BLaER1 treated with 17β-estradiol and CSF1 and Interleukin-3, amounts not matched to agents 10 nM and 100 nM (cell line): ENCODE results near the gene ZFP36L2.

Source experiments
- H3K27ac ChIP-seq, 11 experiments: shearing (Covaris generic); formaldehyde crosslinking; 2 replicates each; pipeline ENCODE4 v1.8.1; 2022
- H3K27me3 ChIP-seq, 11 experiments: shearing (Covaris generic); formaldehyde crosslinking; 2 replicates each; pipeline ENCODE4 v1.8.1; 2022
- H3K36me3 ChIP-seq, 11 experiments: shearing (Covaris generic); formaldehyde crosslinking; 2 replicates each; pipeline ENCODE4 v1.8.1; 2022
- H3K4me1 ChIP-seq, 10 experiments: shearing (Covaris generic); formaldehyde crosslinking; 2 replicates each; pipeline ENCODE4 v1.8.1; 2022
- H3K4me2 ChIP-seq, 11 experiments: shearing (Covaris generic); formaldehyde crosslinking; 2 replicates each; pipeline ENCODE4 v1.8.1; 2022
- H3K4me3 ChIP-seq, 10 experiments: shearing (Covaris generic); formaldehyde crosslinking; 2 replicates each; pipeline ENCODE4 v1.8.1; 2022
- H3K9ac ChIP-seq, 11 experiments: shearing (Covaris generic); formaldehyde crosslinking; 2 replicates each; pipeline ENCODE4 v1.8.1; 2022
- H3K9me3 ChIP-seq, 11 experiments: shearing (Covaris generic); formaldehyde crosslinking; replicated peaks in 1 of 11; 2 replicates each; pipeline ENCODE4 v1.8.1; 2022
- H4K20me1 ChIP-seq, 11 experiments: shearing (Covaris generic); formaldehyde crosslinking; 2 replicates each; pipeline ENCODE4 v1.8.1; 2022
- Cebpa-rat ChIP-seq, 11 experiments: shearing (Covaris generic); IDR thresholded peaks; 2 replicates each; pipeline ENCODE4 v1.8.1; 2022

ZFP36L2 gene

DNA sequence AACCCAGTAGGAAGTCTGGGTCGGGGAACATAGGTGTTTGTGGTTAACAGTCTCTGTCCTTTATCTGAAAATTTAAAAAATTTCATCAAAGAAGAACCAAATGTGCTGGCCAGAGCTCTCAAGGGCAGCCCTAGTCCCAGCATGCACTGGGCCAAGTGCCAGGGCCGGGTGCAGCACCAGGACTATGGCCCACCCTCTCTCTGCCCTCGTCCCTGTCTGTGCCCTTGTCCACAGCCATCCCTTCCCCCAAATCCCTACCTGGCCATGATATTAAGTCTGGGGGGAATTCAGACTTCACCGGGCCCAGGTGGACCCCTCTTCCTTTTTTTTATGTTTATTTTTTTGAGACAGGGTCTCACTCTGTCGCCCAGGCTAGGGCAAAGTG lies 14.4 kb upstream of the ZFP36L2 start:
- Histone ChIP-seq H3K27me3 (no peaks in the 10 kb centered on the region), H3K9me3 (0 out of 22 replicates have a peak, but pooled peaks cover 0 to 4% (median 0%) of the 10 kb centered on the region in 11 experiments), H3K4me2 (peak overlapping the region; percentile 26 to 91 (median 60); a peak in 20 of 22 replicates), H3K36me3 (peaks cover 0 to 40% (median 16%) of the 10 kb centered on the region in 11 experiments; a peak in 14 of 22 replicates), H3K27ac (peak overlapping the region in 9 of 11 experiments; percentile 44 to 93 (median 88); a peak in 17 of 22 replicates), H3K4me3 (no peak overlapping the region), H3K4me1 (peaks cover 10 to 94% (median 38%) of the 10 kb centered on the region in 10 experiments; a peak in 19 of 20 replicates), H4K20me1 (no peaks in the 10 kb centered on the region), H3K9ac (peak overlapping the region in 6 of 11 experiments; percentile 36 to 78 (median 74); a peak in 12 of 22 replicates)
- no peak for TF ChIP-seq Cebpa-rat (IDR thresholded peaks at IDR 0.05)

DNA sequence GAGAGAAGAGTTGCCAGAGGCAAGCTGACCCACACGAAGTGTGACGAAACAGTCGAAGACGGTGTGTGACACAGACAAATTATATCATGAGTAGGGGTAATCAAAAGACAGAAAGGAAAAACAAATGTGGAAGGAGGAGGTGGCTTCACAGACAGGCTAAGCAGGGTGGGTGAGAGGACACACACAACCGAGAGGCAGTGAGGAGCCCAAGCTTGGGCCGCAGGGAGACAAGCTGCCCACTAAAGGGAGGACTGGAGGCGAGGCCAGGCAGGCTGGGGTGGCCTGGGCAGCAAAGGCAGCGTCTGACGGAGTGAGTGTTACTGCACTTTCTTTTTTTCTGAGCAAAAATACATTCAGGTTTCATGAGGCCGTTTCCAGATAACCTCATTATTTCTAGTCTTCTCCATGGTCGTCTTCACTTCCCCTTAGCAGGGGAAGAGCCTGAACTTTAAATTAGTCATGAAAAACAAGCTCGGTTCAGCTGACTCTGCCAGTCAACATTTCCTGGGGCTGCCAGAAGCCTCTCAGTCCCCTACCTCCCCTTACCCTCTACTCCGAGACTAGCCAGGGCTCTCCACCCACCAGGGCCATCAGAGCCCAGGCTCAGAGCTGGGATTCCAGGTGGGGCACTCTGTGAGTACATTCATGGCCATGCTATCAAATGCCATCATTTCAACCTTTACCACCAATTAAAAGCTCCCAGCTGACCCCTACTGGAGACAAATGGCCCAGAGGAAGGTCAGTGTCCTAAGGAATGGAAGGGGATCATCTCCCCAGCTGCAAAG lies 13.8 kb upstream of the ZFP36L2 start:
- TF ChIP-seq Cebpa-rat (IDR thresholded peaks at IDR 0.05), result 0 out of 22 replicates have a peak, but pooled peaks of 1 of the 11 experiments have one; percentile 25
- Histone ChIP-seq H3K4me3 (no peak overlapping the region), H3K27me3 (no peaks in the 10 kb centered on the region), H3K27ac (peak overlapping the region in 10 of 11 experiments; percentile 40 to 93 (median 78); a peak in 19 of 22 replicates), H4K20me1 (no peaks in the 10 kb centered on the region), H3K4me2 (peak overlapping the region; percentile 26 to 91 (median 60); a peak in 20 of 22 replicates), H3K36me3 (peaks cover 0 to 34% (median 17%) of the 10 kb centered on the region in 11 experiments; a peak in 14 of 22 replicates), H3K9me3 (0 out of 22 replicates have a peak, but pooled peaks cover 0 to 4% (median 0%) of the 10 kb centered on the region in 11 experiments), H3K4me1 (peaks cover 10 to 94% (median 41%) of the 10 kb centered on the region in 10 experiments; a peak in 19 of 20 replicates), H3K9ac (peak overlapping the region in 8 of 11 experiments; percentile 25 to 78 (median 71); a peak in 14 of 22 replicates)

DNA sequence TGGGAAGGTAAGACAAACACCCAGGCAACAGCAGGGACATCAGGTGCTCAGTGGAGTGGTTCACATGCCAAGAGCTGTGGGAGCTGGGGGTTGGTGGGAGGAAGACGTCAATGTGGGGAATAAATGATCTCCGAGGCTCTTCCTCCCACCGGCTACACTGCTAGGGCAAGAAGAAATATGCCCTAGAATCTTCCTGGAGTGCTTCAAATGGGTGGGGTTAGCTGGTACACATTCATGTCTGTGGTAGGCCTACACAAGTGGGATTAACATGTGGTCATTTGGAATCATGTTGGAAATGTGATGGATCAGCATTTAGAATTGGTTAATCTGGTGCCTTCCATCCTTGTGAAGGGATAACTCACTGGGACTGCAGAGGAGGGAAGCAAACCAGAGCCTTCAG lies 12.4 kb upstream of the ZFP36L2 start:
- H3K27me3 ChIP-seq, result no peaks in the 10 kb centered on the region
- no peak overlapping the region for H3K4me3 ChIP-seq
- peak overlapping the region in 6 of 11 experiments; percentile 6 to 93 (median 52); a peak in 7 of 22 replicates for H3K27ac ChIP-seq
- H3K9me3 ChIP-seq, result no peaks in the 10 kb centered on the region
- H3K36me3 ChIP-seq, result peaks cover 0 to 23% (median 11%) of the 10 kb centered on the region in 11 experiments; a peak in 12 of 22 replicates
- H3K4me1 ChIP-seq, result peaks cover 21 to 94% (median 53%) of the 10 kb centered on the region in 10 experiments
- H3K4me2 ChIP-seq, result peak overlapping the region in 5 of 11 experiments; percentile 26 to 91 (median 74); a peak in 8 of 22 replicates
- TF ChIP-seq Cebpa-rat (IDR thresholded peaks at IDR 0.05), result no peak
- H4K20me1 ChIP-seq, result no peaks in the 10 kb centered on the region
- H3K9ac ChIP-seq, result no peak overlapping the region

DNA sequence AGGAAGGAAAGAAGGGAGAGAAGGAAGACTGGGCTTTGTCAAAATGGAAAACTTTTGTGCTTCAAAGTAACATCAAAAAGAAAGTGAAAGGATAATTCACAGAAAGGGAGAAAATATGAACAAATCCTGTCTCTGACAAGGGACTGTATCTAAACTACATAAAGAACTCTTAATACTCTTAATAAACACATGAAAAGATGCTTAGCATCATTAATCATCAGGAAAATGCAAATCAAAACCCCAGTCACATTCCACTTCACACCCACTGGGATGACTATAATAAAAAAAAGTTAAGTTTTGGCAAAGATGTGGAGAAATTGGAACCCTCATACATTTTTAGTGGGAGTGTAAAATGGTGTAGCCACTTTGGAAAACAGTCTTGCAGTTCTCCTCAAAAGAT lies 11.8 kb upstream of the ZFP36L2 start:
- Histone ChIP-seq H3K9ac (no peak overlapping the region), H3K4me3 (no peak overlapping the region), H3K4me1 (peaks cover 27 to 94% (median 60%) of the 10 kb centered on the region in 10 experiments), H3K27ac (peak overlapping the region in 4 of 11 experiments; percentile 13 to 93 (median 79); a peak in 6 of 22 replicates), H3K4me2 (peak overlapping the region in 4 of 11 experiments; percentile 68 to 91 (median 78); a peak in 7 of 22 replicates), H3K27me3 (no peaks in the 10 kb centered on the region), H4K20me1 (no peaks in the 10 kb centered on the region), H3K36me3 (peaks cover 0 to 19% (median 8%) of the 10 kb centered on the region in 11 experiments; a peak in 11 of 22 replicates), H3K9me3 (no peaks in the 10 kb centered on the region)
- no peak for TF ChIP-seq Cebpa-rat (IDR thresholded peaks at IDR 0.05)

DNA sequence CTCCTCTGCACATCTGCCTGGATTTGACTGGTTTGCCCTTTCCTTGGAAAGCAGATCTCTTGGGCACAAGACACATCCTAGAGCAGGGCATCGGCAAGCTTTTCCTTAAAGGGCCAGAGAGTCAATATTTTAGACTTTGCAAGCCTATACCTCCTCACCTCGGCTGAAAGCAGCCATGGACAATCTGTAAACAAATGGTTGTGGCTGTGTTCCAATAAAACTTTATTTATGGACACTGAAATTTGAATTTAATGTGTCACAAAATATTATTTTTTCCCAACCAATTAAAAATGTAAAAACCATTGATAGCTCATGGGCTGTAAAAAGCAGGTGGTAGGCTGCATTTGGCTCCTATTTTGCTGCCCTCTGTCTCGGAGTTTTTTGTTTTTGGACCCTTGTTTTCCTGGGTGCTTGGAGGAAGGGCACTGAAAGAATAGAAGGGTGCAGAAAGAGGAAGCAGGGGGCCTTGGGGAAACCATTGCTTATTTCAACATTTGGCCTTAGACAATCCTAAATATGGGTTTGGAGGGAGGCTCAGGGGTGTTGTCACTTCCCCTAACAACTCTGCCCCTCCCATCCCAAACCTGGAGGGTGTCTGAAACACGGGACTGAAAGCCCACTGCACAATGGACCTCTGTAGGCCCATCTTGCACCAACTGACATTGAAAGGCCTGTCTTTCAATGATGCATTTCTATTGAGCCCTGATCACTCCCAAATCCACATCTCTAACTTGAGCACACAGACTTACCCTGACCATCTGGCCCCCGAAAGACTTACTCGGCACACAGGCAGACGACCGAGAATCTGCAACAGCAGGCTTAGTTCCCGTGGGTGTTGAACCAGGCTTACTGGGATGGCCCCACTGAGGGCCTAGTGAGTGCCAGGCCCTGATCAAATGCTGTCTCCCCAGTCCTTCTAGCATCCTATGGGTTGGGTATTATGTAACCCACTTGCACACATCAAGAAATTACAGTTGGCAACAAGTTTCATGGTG lies 7.1 kb upstream of the ZFP36L2 start:
- peaks cover 35 to 100% (median 77%) of the 10 kb centered on the region in 10 experiments for H3K4me1 ChIP-seq
- H3K36me3 ChIP-seq, result peaks cover 0 to 33% (median 16%) of the 10 kb centered on the region in 11 experiments; a peak in 11 of 22 replicates
- peak overlapping the region in 10 of 11 experiments; percentile 20 to 68 (median 48); a peak in 17 of 22 replicates for H3K9ac ChIP-seq
- H3K27ac ChIP-seq, result peak overlapping the region; percentile 34 to 84 (median 65); a peak in 20 of 22 replicates
- H3K4me3 ChIP-seq, result peak overlapping the region in 4 of 10 experiments; percentile 18 to 30 (median 21); a peak in 5 of 20 replicates
- no peaks in the 10 kb centered on the region for H4K20me1 ChIP-seq
- no peaks in the 10 kb centered on the region for H3K27me3 ChIP-seq
- no peaks in the 10 kb centered on the region for H3K9me3 ChIP-seq
- H3K4me2 ChIP-seq, result peak overlapping the region; percentile 55 to 92 (median 79)
- peak in 4 of 11 experiments; percentile 11 to 32 (median 28); a peak in 3 of 22 replicates for TF ChIP-seq Cebpa-rat (IDR thresholded peaks at IDR 0.05)

DNA sequence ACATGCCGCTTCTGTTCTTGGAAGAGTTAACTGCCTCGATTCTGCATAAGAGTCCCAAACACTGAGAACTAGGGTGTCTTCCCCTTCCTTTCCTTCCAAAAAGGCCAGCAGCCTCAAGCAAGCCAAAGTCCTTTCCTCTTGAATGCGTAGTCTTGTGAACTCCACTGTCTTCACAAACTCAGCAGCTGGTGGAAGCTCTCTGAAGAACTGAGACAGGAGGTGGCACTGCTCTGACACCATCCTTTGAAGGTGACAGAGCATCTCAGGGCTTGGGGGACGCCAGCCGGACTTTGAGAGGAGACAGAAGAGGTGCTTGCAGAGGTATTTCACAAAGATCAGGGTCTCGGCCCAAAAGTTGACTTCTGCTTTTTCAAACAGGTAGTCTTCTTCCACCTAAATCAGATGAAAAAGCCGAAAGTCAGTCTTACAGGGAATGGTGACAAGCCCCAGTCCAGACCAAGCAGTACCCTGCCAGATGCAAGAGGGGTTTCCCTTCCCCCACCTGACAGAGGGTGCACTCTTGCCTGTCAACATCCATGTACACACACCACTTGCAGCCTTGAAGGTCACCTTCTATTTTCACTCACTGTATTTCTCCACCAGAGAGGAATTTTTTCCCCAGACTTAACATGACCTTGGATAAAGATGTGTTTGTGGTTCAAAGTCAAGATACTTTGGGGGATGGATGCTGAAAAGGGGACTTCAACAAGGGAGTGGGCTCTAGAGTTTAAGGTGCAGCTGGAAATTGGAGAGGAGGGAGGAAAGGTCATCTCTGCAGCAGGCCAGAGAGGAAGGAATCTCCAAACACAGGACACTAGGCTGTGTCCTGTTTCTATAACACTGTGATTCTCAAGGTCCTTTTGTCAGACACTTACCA lies 4.8 kb upstream of the ZFP36L2 start:
- Histone ChIP-seq H3K9me3 (no peaks in the 10 kb centered on the region), H3K27me3 (no peaks in the 10 kb centered on the region), H3K4me2 (peak overlapping the region in 5 of 11 experiments; percentile 45 to 91 (median 78); a peak in 11 of 22 replicates), H3K36me3 (peaks cover 0 to 31% (median 16%) of the 10 kb centered on the region in 11 experiments; a peak in 12 of 22 replicates), H3K9ac (peak overlapping the region in 5 of 11 experiments; percentile 6 to 36 (median 8); a peak in 4 of 22 replicates), H3K4me3 (no peak overlapping the region), H3K27ac (peak overlapping the region in 9 of 11 experiments; percentile 0 to 48 (median 22); a peak in 11 of 22 replicates), H3K4me1 (peaks cover 47 to 86% (median 73%) of the 10 kb centered on the region in 10 experiments), H4K20me1 (peaks cover under 1 to 2% (median 1%) of the 10 kb centered on the region in 11 experiments; a peak in 15 of 22 replicates)
- no peak for TF ChIP-seq Cebpa-rat (IDR thresholded peaks at IDR 0.05)

DNA sequence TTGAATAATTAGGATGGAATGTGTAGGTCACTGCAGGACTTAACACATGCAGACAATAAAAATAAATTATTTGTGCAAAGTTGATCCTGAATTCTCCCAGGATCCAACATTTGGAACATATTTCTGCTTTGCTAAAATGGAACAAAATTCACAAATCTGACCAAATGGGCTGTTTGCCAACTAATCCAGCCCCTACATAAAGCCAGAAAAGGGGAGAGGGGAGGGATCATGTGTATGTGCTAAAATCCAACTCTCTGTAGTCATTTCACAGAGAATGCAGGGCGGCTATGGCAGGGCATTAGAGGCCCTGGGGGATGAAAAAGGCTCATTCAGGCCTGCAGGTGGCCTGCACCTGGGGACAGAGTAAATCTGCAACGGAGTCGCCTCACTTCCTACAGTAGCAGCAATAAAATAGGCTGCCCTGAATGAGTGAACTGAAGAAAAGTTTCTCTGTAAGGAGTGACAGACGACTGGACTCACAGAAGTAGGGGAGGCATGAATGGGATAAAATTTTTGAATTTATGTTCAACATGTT lies 4.0 kb upstream of the ZFP36L2 start:
- H3K9ac ChIP-seq, result peak overlapping the region in 5 of 11 experiments; percentile 5 to 36 (median 8); a peak in 4 of 22 replicates
- H3K4me2 ChIP-seq, result peak overlapping the region in 9 of 11 experiments; percentile 6 to 91 (median 45); a peak in 9 of 22 replicates
- peaks cover 3 to 35% (median 16%) of the 10 kb centered on the region in 11 experiments; a peak in 20 of 22 replicates for H3K36me3 ChIP-seq
- H3K9me3 ChIP-seq, result peaks cover 0 to under 1% (median 0%) of the 10 kb centered on the region in 11 experiments; a peak in 2 of 22 replicates
- peaks cover 47 to 78% (median 69%) of the 10 kb centered on the region in 10 experiments for H3K4me1 ChIP-seq
- no peak for TF ChIP-seq Cebpa-rat (IDR thresholded peaks at IDR 0.05)
- no peaks in the 10 kb centered on the region for H3K27me3 ChIP-seq
- H3K4me3 ChIP-seq, result no peak overlapping the region
- peak overlapping the region in 3 of 11 experiments; percentile 22 to 48 (median 43); a peak in 4 of 22 replicates for H3K27ac ChIP-seq
- H4K20me1 ChIP-seq, result peaks cover 8 to 10% (median 9%) of the 10 kb centered on the region in 11 experiments
